ENCODE results near the gene FLII. TPM values are rescaled to one million over a fixed set of nuclear protein-coding genes. Genes with fewer than 3 reads are reported as not detected.

Gene FLII
- total and polyA plus RNA-seq, 2 of the 13 experiments (the other 11 are each of a cell fraction or from before 2014, with no cell fraction given) = 130 to 303 TPM

DNA sequence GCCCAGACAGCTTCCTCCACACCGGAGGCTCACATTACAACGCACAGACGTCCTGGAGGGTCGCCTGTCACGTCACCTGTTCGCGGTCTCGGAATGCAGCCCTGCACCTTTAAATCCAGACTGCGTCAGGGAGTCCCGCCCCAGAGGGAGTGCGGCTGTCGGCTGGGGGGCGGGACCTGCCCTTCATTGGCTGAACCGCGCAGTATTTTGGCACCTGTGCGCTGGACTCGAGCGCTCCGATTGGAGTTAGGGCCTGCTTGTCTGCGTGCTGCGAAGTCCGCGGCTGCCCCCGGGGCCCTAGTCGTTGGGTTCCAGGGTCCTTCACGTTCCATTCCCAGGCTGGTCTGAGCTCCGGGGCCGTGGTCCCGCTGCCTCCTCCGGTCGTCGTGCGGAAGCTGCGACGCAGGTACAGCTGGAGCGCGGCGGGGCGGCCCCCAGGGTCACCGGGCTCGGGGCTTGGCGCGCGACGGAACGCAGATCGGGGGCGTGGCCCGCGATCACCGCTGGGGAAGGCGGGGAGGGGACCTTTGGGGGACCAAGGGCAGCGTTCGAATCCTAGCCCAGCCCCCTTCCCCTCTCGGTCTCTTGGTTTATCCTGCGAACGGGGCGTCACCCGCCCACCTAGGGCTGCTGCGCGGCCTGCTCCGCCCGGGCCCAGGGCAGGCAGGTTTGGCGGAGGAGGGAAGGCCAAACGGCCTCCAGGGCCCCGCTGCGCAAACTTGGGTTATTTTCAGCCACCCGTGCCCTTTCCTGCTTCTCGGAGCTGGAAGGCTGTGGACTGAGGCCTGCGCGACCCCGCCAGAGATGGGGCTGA is 2.0 kb upstream of the FLII start, which contains the start of gene MIEF2:
Gene MIEF2 (plus strand): TSS at position 331 of the 814 bp plus-strand sequence. CDS start 2,059 bp downstream, outside the sequence.
- DNase-seq (ENCODE audit: low spot score) (peak; percentile 92), FAIRE-seq (peak; percentile 92), ATAC-seq (peak; percentile 84)
- H3K79me2 ChIP-seq (ENCODE audit: insufficient read depth, low read length) = peaks cover 30% of the 10 kb centered on the region
- in situ Hi-C loops (cut with HindIII; ENCODE audit: extremely low pct_ligation_motif_present, low pct_unique_long_range_greater_than_20kb) = no loop called here
- ChIA-PET CTCF (ENCODE audit: low intra/inter-chr PET ratio, low total read pairs) (no interaction called here), POLR2A (interaction anchor here (1.0 to 2.7 kb wide), 6 partner anchors 13 to 103 kb away, joined by 3 to 7 read pairs (median 4); partner anchors contain the start of genes ALKBH5, SHMT1, SMCR8 and TOP3A)
- peaks cover 8% of the 10 kb centered on the region; the same call in 1 of the 2 replicates for H4K20me1 ChIP-seq (ENCODE audit: insufficient read depth, low read length)
- 3% methylated on average over 14 of the region's 72 CpGs for WGBS (ENCODE audit: low lambda C conversion rate)
- peak within 1 kb of the TSS; percentile 75 to 82 (median 81) for H3K4me3 ChIP-seq (replicated peaks in 1 of 3; ENCODE audit: insufficient read depth in 1 of 3, low read depth in 2 of 3, low read length in 3 of 3)
- peak within 1 kb of the TSS; percentile 97 for H3K4me2 ChIP-seq (ENCODE audit: low read depth, low read length)
- H3K27me3 ChIP-seq (ENCODE audit: control insufficient read depth in 1 of 2, insufficient read depth in 2 of 2, low read length in 2 of 2) = no peaks in the 10 kb centered on the region; a peak in 1 of 5 replicates
- no peaks in the 10 kb centered on the region for H3K9me3 ChIP-seq (ENCODE audit: low read length)
- intact Hi-C loops (cut with micrococcal nuclease; ENCODE audit: unreplicated experiment) = no loop called here
- peak within 1 kb of the TSS; percentile 83 for H3K27ac ChIP-seq (ENCODE audit: extremely low read length, insufficient read depth, low read length)
- H3K4me1 ChIP-seq (ENCODE audit: insufficient read depth, low read length) = peaks cover 34% of the 10 kb centered on the region
- TSS peak; percentile 60 for BruUV-seq (replicated peaks)
- peaks cover 8 to 31% of the 10 kb centered on the region in 2 experiments; a peak in 4 of 5 replicates for H3K36me3 ChIP-seq (replicated peaks in 1 of 2; ENCODE audit: control insufficient read depth in 1 of 2, insufficient read depth in 2 of 2, low read length in 2 of 2)
- H3K9ac ChIP-seq (ENCODE audit: insufficient read depth, low read depth, low read length) = peak within 1 kb of the TSS; percentile 80
- H2AFZ ChIP-seq (ENCODE audit: low read length) = peak within 1 kb of the TSS; percentile 23
- TF ChIP-seq TMF1 (CRISPR knock-in tag; IDR thresholded peaks at IDR 0.05; ENCODE audit: low read depth) (peak; percentile 51; the same call in 1 of the 2 replicates), CENPX (CRISPR knock-in tag; IDR thresholded peaks at IDR 0.05) (no peak), PRDM15 (CRISPR knock-in tag; IDR thresholded peaks at IDR 0.05) (no peak), RBM39 (IDR thresholded peaks at IDR 0.05; ENCODE audit: low read depth, low read length, poor library complexity, severe bottlenecking) (peak; percentile 86), NFE2L1 (CRISPR knock-in tag; IDR thresholded peaks at IDR 0.05; ENCODE audit: borderline replicate concordance) (no peak), HMGA1 (CRISPR knock-in tag; conservative IDR thresholded peaks at IDR 0.05) (no peak), ZNF136 (CRISPR knock-in tag; IDR thresholded peaks at IDR 0.05; ENCODE audit: low read depth) (0 out of 2 replicates have a peak, but pooled peaks have one; percentile 67), CSRNP1 (CRISPR knock-in tag; IDR thresholded peaks at IDR 0.05) (peak; percentile 91; the same call in 1 of the 2 replicates), MLXIP (CRISPR knock-in tag; IDR thresholded peaks at IDR 0.05; ENCODE audit: borderline replicate concordance) (no peak)
- TF ChIP-seq, protein P1, sequence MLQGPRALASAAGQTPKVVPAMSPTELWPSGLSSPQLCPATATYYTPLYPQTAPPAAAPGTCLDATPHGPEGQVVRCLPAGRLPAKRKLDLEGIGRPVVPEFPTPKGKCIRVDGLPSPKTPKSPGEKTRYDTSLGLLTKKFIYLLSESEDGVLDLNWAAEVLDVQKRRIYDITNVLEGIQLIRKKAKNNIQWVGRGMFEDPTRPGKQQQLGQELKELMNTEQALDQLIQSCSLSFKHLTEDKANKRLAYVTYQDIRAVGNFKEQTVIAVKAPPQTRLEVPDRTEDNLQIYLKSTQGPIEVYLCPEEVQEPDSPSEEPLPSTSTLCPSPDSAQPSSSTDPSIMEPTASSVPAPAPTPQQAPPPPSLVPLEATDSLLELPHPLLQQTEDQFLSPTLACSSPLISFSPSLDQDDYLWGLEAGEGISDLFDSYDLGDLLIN (CRISPR knock-in tag; IDR thresholded peaks at IDR 0.05; ENCODE audit: borderline replicate concordance) = no peak
- TF ChIP-seq, protein P2, sequence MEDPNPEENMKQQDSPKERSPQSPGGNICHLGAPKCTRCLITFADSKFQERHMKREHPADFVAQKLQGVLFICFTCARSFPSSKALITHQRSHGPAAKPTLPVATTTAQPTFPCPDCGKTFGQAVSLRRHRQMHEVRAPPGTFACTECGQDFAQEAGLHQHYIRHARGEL (CRISPR knock-in tag; IDR thresholded peaks at IDR 0.05) = no peak

Measured in HepG2 (cell line).